Liver (tissue), 3 donors: ENCODE measurements around the gene LYZL6.

ENCODE experiments used
- CTCF ChIP-seq: fragments of 150-350 bp; IDR thresholded peaks from 2 replicates; pipeline ENCODE4 v1.5.1; 2017; ENCODE audit warnings: improper control_type of control experiment, low read depth, low read length; ENCODE audit not compliant: missing input control
- TAF1 ChIP-seq: conservative IDR thresholded peaks from 2 replicates; pipeline ENCODE4 v1.6.1; 2016; ENCODE audit warnings: antibody characterized with exemption, mild to moderate bottlenecking
- TF ChIP-seq, protein P1 (sequence below): IDR thresholded peaks from 2 replicates; pipeline ENCODE4 v1.6.1; 2016; ENCODE audit warnings: antibody characterized with exemption
- TF ChIP-seq, protein P2 (sequence below): IDR thresholded peaks from 2 replicates; pipeline ENCODE4 v1.6.1; 2016; ENCODE audit warnings: antibody characterized with exemption
- TF ChIP-seq, protein P3 (sequence below): IDR thresholded peaks from 2 replicates; pipeline ENCODE4 v1.6.1; 2016; ENCODE audit warnings: antibody characterized with exemption, mild to moderate bottlenecking
- donor health status: healthy.
- donor health status: healthy.

GRCh38 chr17:35947156-35947585, 3.7 kb upstream of the LYZL6 start:
- TF ChIP-seq CTCF (peak; percentile 87), TAF1 (no peak)
- TF ChIP-seq, protein P1, sequence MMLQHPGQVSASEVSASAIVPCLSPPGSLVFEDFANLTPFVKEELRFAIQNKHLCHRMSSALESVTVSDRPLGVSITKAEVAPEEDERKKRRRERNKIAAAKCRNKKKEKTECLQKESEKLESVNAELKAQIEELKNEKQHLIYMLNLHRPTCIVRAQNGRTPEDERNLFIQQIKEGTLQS, result no peak
- TF ChIP-seq, protein P2, sequence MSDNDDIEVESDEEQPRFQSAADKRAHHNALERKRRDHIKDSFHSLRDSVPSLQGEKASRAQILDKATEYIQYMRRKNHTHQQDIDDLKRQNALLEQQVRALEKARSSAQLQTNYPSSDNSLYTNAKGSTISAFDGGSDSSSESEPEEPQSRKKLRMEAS, result no peak
- TF ChIP-seq, protein P3, sequence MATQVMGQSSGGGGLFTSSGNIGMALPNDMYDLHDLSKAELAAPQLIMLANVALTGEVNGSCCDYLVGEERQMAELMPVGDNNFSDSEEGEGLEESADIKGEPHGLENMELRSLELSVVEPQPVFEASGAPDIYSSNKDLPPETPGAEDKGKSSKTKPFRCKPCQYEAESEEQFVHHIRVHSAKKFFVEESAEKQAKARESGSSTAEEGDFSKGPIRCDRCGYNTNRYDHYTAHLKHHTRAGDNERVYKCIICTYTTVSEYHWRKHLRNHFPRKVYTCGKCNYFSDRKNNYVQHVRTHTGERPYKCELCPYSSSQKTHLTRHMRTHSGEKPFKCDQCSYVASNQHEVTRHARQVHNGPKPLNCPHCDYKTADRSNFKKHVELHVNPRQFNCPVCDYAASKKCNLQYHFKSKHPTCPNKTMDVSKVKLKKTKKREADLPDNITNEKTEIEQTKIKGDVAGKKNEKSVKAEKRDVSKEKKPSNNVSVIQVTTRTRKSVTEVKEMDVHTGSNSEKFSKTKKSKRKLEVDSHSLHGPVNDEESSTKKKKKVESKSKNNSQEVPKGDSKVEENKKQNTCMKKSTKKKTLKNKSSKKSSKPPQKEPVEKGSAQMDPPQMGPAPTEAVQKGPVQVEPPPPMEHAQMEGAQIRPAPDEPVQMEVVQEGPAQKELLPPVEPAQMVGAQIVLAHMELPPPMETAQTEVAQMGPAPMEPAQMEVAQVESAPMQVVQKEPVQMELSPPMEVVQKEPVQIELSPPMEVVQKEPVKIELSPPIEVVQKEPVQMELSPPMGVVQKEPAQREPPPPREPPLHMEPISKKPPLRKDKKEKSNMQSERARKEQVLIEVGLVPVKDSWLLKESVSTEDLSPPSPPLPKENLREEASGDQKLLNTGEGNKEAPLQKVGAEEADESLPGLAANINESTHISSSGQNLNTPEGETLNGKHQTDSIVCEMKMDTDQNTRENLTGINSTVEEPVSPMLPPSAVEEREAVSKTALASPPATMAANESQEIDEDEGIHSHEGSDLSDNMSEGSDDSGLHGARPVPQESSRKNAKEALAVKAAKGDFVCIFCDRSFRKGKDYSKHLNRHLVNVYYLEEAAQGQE, result no peak
